NCI-H2196 (cell line): ENCODE data around the gene NT5C2.

ENCODE experiments used
- DNase-seq: peaks from one replicate; lab custom pipeline; 2025; ENCODE audit not compliant: unreplicated experiment; lab: John Stamatoyannopoulos, UW

NT5C2 gene

GRCh38 chr10:103125323-103126267, 67.5 kb downstream of the NT5C2 start:
- DNase-seq = no peak

- DNase-seq = no peak
Measured at GRCh38 chr10:103124420-103125096, 68.5 kb downstream of the NT5C2 start.

GRCh38 chr10:103123282-103124024, 69.6 kb downstream of the NT5C2 start:
- no peak for DNase-seq

GRCh38 chr10:103120977-103121735, 71.9 kb downstream of the NT5C2 start:
- DNase-seq = no peak

GRCh38 chr10:103120546-103120945, 72.5 kb downstream of the NT5C2 start:
- no peak for DNase-seq

- DNase-seq = no peak
Measured at GRCh38 chr10:103117247-103117646, 75.8 kb downstream of the NT5C2 start.

- DNase-seq = no peak
Measured at GRCh38 chr10:103114876-103115275, 78.2 kb downstream of the NT5C2 start.

GRCh38 chr10:103111918-103112877, 80.9 kb downstream of the NT5C2 start:
- no peak for DNase-seq

- DNase-seq = no peak
Measured at GRCh38 chr10:103111031-103111917, 81.8 kb downstream of the NT5C2 start.

GRCh38 chr10:103110407-103110806, 82.7 kb downstream of the NT5C2 start:
- DNase-seq = no peak

GRCh38 chr10:103109821-103110220, 83.3 kb downstream of the NT5C2 start:
- DNase-seq = no peak

- DNase-seq = no peak
Measured at GRCh38 chr10:103106539-103106938, 86.5 kb downstream of the NT5C2 start.

- DNase-seq = no peak
Measured at GRCh38 chr10:103105462-103105861, 87.6 kb downstream of the NT5C2 start.

- no peak for DNase-seq
Measured at GRCh38 chr10:103104721-103105120, 88.4 kb downstream of the NT5C2 start.

GRCh38 chr10:103103989-103104388, 89.1 kb downstream of the NT5C2 start:
- no peak for DNase-seq

- no peak for DNase-seq
Measured at GRCh38 chr10:103102195-103102594, 90.9 kb downstream of the NT5C2 start.

- no peak for DNase-seq
Measured at GRCh38 chr10:103100620-103101019, 92.5 kb downstream of the NT5C2 start.

- DNase-seq = no peak
Measured at GRCh38 chr10:103098240-103098639, 94.8 kb downstream of the NT5C2 start.

- no peak for DNase-seq
Measured at GRCh38 chr10:103096130-103096529, 96.9 kb downstream of the NT5C2 start.
